ENCODE data around the gene MTCL1.

The MTCL1 gene

GRCh38 chr18:8783335-8783993, 78.1 kb downstream of the MTCL1 start:
- TF ChIP-seq EP300 (IDR thresholded peaks at IDR 0.05; ENCODE audit: borderline replicate concordance), result no peak
- no peak for TF ChIP-seq NFIC (IDR thresholded peaks at IDR 0.05)
- no peak for TF ChIP-seq MAX (IDR thresholded peaks at IDR 0.05)
- TF ChIP-seq RAD21 (IDR thresholded peaks at IDR 0.05; ENCODE audit: low read depth), result no peak
- TF ChIP-seq CREB1 (IDR thresholded peaks at IDR 0.05; ENCODE audit: low read depth), result no peak
- TF ChIP-seq TCF12 (IDR thresholded peaks at IDR 0.05; ENCODE audit: low read depth), result no peak
- TF ChIP-seq YY1 (IDR thresholded peaks at IDR 0.05; ENCODE audit: low read depth), result no peak
- TF ChIP-seq TAF1 (IDR thresholded peaks at IDR 0.05; ENCODE audit: low read depth), result no peak
- no peak for TF ChIP-seq TEAD4 (IDR thresholded peaks at IDR 0.05)
- no peak for TF ChIP-seq CEBPB (IDR thresholded peaks at IDR 0.05)
- TF ChIP-seq USF1 (IDR thresholded peaks at IDR 0.05), result no peak
- TF ChIP-seq ZBTB7A (IDR thresholded peaks at IDR 0.05; ENCODE audit: low read depth), result no peak
- TF ChIP-seq EGR1 (IDR thresholded peaks at IDR 0.05), result no peak
- TF ChIP-seq FOXM1 (IDR thresholded peaks at IDR 0.05; ENCODE audit: borderline replicate concordance, low read depth), result no peak
- TF ChIP-seq REST (IDR thresholded peaks at IDR 0.05; ENCODE audit: low read depth), result no peak

- TF ChIP-seq ZBTB7A (IDR thresholded peaks at IDR 0.05; ENCODE audit: low read depth) (no peak), TEAD4 (IDR thresholded peaks at IDR 0.05) (no peak), CEBPB (IDR thresholded peaks at IDR 0.05) (no peak), REST (IDR thresholded peaks at IDR 0.05; ENCODE audit: low read depth) (no peak), CREB1 (IDR thresholded peaks at IDR 0.05; ENCODE audit: low read depth) (no peak), USF1 (IDR thresholded peaks at IDR 0.05) (no peak), EP300 (IDR thresholded peaks at IDR 0.05; ENCODE audit: borderline replicate concordance) (no peak), FOXM1 (IDR thresholded peaks at IDR 0.05; ENCODE audit: borderline replicate concordance, low read depth) (no peak), RAD21 (IDR thresholded peaks at IDR 0.05; ENCODE audit: low read depth) (no peak), TCF12 (IDR thresholded peaks at IDR 0.05; ENCODE audit: low read depth) (no peak), YY1 (IDR thresholded peaks at IDR 0.05; ENCODE audit: low read depth) (no peak), TAF1 (IDR thresholded peaks at IDR 0.05; ENCODE audit: low read depth) (no peak), NFIC (IDR thresholded peaks at IDR 0.05) (no peak), MAX (IDR thresholded peaks at IDR 0.05) (no peak)
Observed at GRCh38 chr18:8783994-8784530, 78.7 kb downstream of the MTCL1 start.

- no peak for TF ChIP-seq EP300 (IDR thresholded peaks at IDR 0.05; ENCODE audit: borderline replicate concordance)
Observed at GRCh38 chr18:8785261-8785660, 79.9 kb downstream of the MTCL1 start.

- TF ChIP-seq ZBTB7A (IDR thresholded peaks at IDR 0.05; ENCODE audit: low read depth) (no peak), FOXM1 (IDR thresholded peaks at IDR 0.05; ENCODE audit: borderline replicate concordance, low read depth) (no peak), CREB1 (IDR thresholded peaks at IDR 0.05; ENCODE audit: low read depth) (no peak), REST (IDR thresholded peaks at IDR 0.05; ENCODE audit: low read depth) (no peak), USF1 (IDR thresholded peaks at IDR 0.05) (no peak), YY1 (IDR thresholded peaks at IDR 0.05; ENCODE audit: low read depth) (no peak), MAX (IDR thresholded peaks at IDR 0.05) (no peak), TAF1 (IDR thresholded peaks at IDR 0.05; ENCODE audit: low read depth) (no peak)
Observed at GRCh38 chr18:8785855-8786482, 80.6 kb downstream of the MTCL1 start.

Data from Ishikawa (cell line).